HG02852 (cell line): Measurements from ENCODE around the gene ITGAE.
"Not testable (repeated sequence)": the region's sequence is repeated elsewhere in the genome, so short reads cannot be mapped to it uniquely, and the experiment has no call there.

Source experiments
- ATAC-seq: cut with Tn5 transposase; IDR thresholded peaks from one replicate; pipeline ENCODE4 v1.9.1; 2021; ENCODE audit warnings: mild to moderate bottlenecking, moderate library complexity; ENCODE audit not compliant: unreplicated experiment

The ITGAE gene

GRCh38 chr17:3761918-3762380 is 39.0 kb downstream of the ITGAE start:
- ATAC-seq: no peak

GRCh38 chr17:3761036-3761917 is 39.7 kb downstream of the ITGAE start:
- no peak for ATAC-seq

- no peak for ATAC-seq
These were observed 41.3 kb downstream of the ITGAE start for GRCh38 chr17:3759597-3760216.

GRCh38 chr17:3755335-3756030 is 45.5 kb downstream of the ITGAE start:
- ATAC-seq: no peak

GRCh38 chr17:3754458-3755334 is 46.3 kb downstream of the ITGAE start:
- no peak for ATAC-seq

- no peak for ATAC-seq
These were observed 46.9 kb downstream of the ITGAE start for GRCh38 chr17:3754066-3754457.

GRCh38 chr17:3753624-3754023 is 47.4 kb downstream of the ITGAE start:
- ATAC-seq: no peak

- ATAC-seq: no peak
These were observed 49.2 kb downstream of the ITGAE start for GRCh38 chr17:3751836-3752235.

GRCh38 chr17:3750926-3751325 is 50.1 kb downstream of the ITGAE start:
- no peak for ATAC-seq

GRCh38 chr17:3750296-3750695 is 50.7 kb downstream of the ITGAE start:
- ATAC-seq: no peak

GRCh38 chr17:3748576-3748975 is 52.4 kb downstream of the ITGAE start:
- no peak for ATAC-seq

- ATAC-seq: no peak
These were observed 53.2 kb downstream of the ITGAE start for GRCh38 chr17:3747805-3748204.

- no peak for ATAC-seq
These were observed 55.9 kb downstream of the ITGAE start for GRCh38 chr17:3745071-3745470.

- no peak for ATAC-seq
These were observed 57.0 kb downstream of the ITGAE start for GRCh38 chr17:3744014-3744413.

- ATAC-seq: no peak
These were observed 60.3 kb downstream of the ITGAE start for GRCh38 chr17:3740611-3741073.

GRCh38 chr17:3739422-3740124 is 61.4 kb downstream of the ITGAE start:
- no peak for ATAC-seq

- no peak for ATAC-seq
These were observed 62.3 kb downstream of the ITGAE start for GRCh38 chr17:3738562-3739295.

- no peak for ATAC-seq
These were observed 65.5 kb downstream of the ITGAE start for GRCh38 chr17:3735515-3735914.

GRCh38 chr17:3734911-3735276 is 66.1 kb downstream of the ITGAE start:
- not testable (repeated sequence) for ATAC-seq
